HEK293 (cell line): ENCODE data around the gene FXYD1.
A peak's percentile ranks its signal among the peaks of the same experiment; 100 is the strongest.

Source experiments
- GLIS2 ChIP-seq: fragments of 450-650 bp; formaldehyde crosslinking; IDR thresholded peaks from 2 replicates; pipeline ENCODE4 v1.5.1; 2016; ENCODE audit warnings: missing biosample characterization, missing genetic modification characterization
- KLF16 ChIP-seq: fragments of 450-650 bp; formaldehyde crosslinking; IDR thresholded peaks from 2 replicates; pipeline ENCODE4 v1.5.1; 2017; ENCODE audit warnings: missing biosample characterization, missing genetic modification characterization
- SP2 ChIP-seq: fragments of 450-650 bp; formaldehyde crosslinking; IDR thresholded peaks from 2 replicates; pipeline ENCODE4 v1.5.1; 2016; ENCODE audit warnings: missing biosample characterization, missing genetic modification characterization
- SP3 ChIP-seq: fragments of 450-650 bp; formaldehyde crosslinking; IDR thresholded peaks from 2 replicates; pipeline ENCODE4 v1.5.1; 2016; ENCODE audit warnings: missing biosample characterization, missing genetic modification characterization
- YY2 ChIP-seq: fragments of 450-650 bp; formaldehyde crosslinking; IDR thresholded peaks from 2 replicates; pipeline ENCODE4 v1.5.1; 2016; ENCODE audit warnings: missing biosample characterization, missing genetic modification characterization
- ZNF155 ChIP-seq: fragments of 450-650 bp; formaldehyde crosslinking; IDR thresholded peaks from 2 replicates; pipeline ENCODE4 v1.5.1; 2016; ENCODE audit warnings: missing biosample characterization, missing genetic modification characterization
- ZNF76 ChIP-seq: fragments of 450-650 bp; formaldehyde crosslinking; IDR thresholded peaks from 2 replicates; pipeline ENCODE4; 2016; ENCODE audit warnings: low read depth, missing biosample characterization, missing genetic modification characterization, borderline replicate concordance
- ZNF843 ChIP-seq: fragments of 450-650 bp; formaldehyde crosslinking; IDR thresholded peaks from 2 replicates; pipeline ENCODE4 v1.5.1; 2016; ENCODE audit warnings: missing biosample characterization, missing genetic modification characterization
- ZXDB ChIP-seq: fragments of 450-650 bp; formaldehyde crosslinking; IDR thresholded peaks from 2 replicates; pipeline ENCODE4 v1.5.1; 2016; ENCODE audit warnings: missing biosample characterization, missing genetic modification characterization
- TF ChIP-seq, protein P1 (sequence below): fragments of 450-650 bp; formaldehyde crosslinking; IDR thresholded peaks from 2 replicates; pipeline ENCODE4 v1.5.0; 2017; ENCODE audit warnings: missing biosample characterization, missing genetic modification characterization, borderline replicate concordance
- TF ChIP-seq, protein P2 (sequence below): fragments of 450-650 bp; formaldehyde crosslinking; optimal IDR thresholded peaks from 2 replicates; pipeline ENCODE3; 2016; ENCODE audit warnings: missing biosample characterization, mild to moderate bottlenecking, missing genetic modification characterization
- TF ChIP-seq, protein P3 (sequence below): fragments of 450-650 bp; formaldehyde crosslinking; IDR thresholded peaks from 2 replicates; pipeline ENCODE4 v1.5.1; 2016; ENCODE audit warnings: missing biosample characterization, missing genetic modification characterization
- TF ChIP-seq, protein P4 (sequence below): fragments of 450-650 bp; formaldehyde crosslinking; IDR thresholded peaks from 2 replicates; pipeline ENCODE4 v1.5.1; 2017; ENCODE audit warnings: missing biosample characterization, missing genetic modification characterization
- TF ChIP-seq, protein P5 (sequence below): fragments of 450-650 bp; formaldehyde crosslinking; IDR thresholded peaks from 2 replicates; pipeline ENCODE4 v1.5.1; 2016; ENCODE audit warnings: missing biosample characterization, missing genetic modification characterization
- TF ChIP-seq, protein P6 (sequence below): fragments of 450-650 bp; formaldehyde crosslinking; conservative IDR thresholded peaks from 2 replicates; pipeline ENCODE4 v1.5.1; 2016; ENCODE audit warnings: low read depth, missing biosample characterization, missing genetic modification characterization
- TF ChIP-seq, protein P7 (sequence below): fragments of 450-650 bp; formaldehyde crosslinking; IDR thresholded peaks from 2 replicates; pipeline ENCODE4 v1.5.1; 2016; ENCODE audit warnings: missing biosample characterization, missing genetic modification characterization
- TF ChIP-seq, protein P8 (sequence below): fragments of 450-650 bp; formaldehyde crosslinking; IDR thresholded peaks from 2 replicates; pipeline ENCODE4 v1.5.1; 2016; ENCODE audit warnings: missing biosample characterization, missing genetic modification characterization
- TF ChIP-seq, protein P9 (sequence below): fragments of 450-650 bp; formaldehyde crosslinking; IDR thresholded peaks from 2 replicates; pipeline ENCODE4 v1.5.1; 2016; ENCODE audit warnings: missing biosample characterization, missing genetic modification characterization

Gene FXYD1

DNA sequence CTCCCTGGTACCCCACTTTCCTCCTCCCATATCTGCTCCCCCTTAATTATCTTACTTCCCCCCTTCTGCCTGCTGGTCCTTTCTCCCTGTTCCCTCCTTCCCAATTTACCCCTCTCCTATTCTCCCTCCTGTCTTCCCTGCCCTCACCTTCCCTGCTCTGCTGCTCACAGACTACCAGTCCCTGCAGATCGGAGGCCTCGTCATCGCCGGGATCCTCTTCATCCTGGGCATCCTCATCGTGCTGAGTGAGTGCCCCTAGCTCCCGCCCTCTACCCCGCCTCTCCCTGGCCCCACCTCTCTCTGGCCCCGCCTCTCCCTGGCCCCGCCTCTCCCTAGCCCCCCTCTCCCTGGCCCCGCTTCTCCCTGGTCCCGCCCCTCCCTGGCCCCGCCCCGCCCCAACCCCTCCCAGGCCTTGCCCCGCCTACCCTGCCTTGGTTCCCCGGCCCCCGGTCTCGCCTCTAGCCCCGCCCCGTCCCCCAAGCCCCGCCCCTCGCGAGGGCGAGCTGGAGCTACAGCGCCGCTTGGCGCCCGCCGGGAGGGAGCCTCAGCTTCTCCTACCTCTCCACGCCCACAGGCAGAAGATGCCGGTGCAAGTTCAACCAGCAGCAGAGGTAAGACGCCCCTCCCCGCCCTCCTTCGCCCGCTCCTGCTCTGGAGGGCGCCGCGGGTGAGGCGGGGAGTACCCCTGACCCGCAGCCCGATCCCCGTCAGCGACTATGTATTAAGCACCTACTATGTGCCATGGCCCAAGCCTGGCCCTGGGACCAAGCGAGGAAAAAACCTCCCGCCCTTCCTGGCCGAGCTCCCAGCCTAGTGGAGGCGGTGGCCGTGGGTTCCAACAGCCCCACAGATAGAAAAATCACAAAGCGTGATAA, 2.6 kb downstream of the FXYD1 start (continued):
- TF ChIP-seq, protein P1, sequence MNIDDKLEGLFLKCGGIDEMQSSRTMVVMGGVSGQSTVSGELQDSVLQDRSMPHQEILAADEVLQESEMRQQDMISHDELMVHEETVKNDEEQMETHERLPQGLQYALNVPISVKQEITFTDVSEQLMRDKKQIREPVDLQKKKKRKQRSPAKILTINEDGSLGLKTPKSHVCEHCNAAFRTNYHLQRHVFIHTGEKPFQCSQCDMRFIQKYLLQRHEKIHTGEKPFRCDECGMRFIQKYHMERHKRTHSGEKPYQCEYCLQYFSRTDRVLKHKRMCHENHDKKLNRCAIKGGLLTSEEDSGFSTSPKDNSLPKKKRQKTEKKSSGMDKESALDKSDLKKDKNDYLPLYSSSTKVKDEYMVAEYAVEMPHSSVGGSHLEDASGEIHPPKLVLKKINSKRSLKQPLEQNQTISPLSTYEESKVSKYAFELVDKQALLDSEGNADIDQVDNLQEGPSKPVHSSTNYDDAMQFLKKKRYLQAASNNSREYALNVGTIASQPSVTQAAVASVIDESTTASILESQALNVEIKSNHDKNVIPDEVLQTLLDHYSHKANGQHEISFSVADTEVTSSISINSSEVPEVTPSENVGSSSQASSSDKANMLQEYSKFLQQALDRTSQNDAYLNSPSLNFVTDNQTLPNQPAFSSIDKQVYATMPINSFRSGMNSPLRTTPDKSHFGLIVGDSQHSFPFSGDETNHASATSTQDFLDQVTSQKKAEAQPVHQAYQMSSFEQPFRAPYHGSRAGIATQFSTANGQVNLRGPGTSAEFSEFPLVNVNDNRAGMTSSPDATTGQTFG (tag by site-specific recombination) = peak; percentile 73; the same call in 1 of the 2 replicates
- TF ChIP-seq SP2 (tag by site-specific recombination) (peak; percentile 83), KLF16 (tag by site-specific recombination) (peak; percentile 54), ZNF843 (0 out of 2 replicates have a peak, but pooled peaks have one; percentile 37), YY2 (tag by site-specific recombination) (peak; percentile 75; the same call in 1 of the 2 replicates), ZNF76 (tag by site-specific recombination) (0 out of 2 replicates have a peak, but pooled peaks have one; percentile 31), ZXDB (peak; percentile 87), SP3 (tag by site-specific recombination) (peak; percentile 89), ZNF155 (tag by site-specific recombination) (0 out of 2 replicates have a peak, but pooled peaks have one; percentile 81), GLIS2 (tag by site-specific recombination) (peak; percentile 78)
- TF ChIP-seq, protein P2, sequence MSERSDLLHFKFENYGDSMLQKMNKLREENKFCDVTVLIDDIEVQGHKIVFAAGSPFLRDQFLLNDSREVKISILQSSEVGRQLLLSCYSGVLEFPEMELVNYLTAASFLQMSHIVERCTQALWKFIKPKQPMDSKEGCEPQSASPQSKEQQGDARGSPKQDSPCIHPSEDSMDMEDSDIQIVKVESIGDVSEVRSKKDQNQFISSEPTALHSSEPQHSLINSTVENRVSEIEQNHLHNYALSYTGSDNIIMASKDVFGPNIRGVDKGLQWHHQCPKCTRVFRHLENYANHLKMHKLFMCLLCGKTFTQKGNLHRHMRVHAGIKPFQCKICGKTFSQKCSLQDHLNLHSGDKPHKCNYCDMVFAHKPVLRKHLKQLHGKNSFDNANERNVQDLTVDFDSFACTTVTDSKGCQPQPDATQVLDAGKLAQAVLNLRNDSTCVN (tag by site-specific recombination) = peak; percentile 57
- TF ChIP-seq, protein P3, sequence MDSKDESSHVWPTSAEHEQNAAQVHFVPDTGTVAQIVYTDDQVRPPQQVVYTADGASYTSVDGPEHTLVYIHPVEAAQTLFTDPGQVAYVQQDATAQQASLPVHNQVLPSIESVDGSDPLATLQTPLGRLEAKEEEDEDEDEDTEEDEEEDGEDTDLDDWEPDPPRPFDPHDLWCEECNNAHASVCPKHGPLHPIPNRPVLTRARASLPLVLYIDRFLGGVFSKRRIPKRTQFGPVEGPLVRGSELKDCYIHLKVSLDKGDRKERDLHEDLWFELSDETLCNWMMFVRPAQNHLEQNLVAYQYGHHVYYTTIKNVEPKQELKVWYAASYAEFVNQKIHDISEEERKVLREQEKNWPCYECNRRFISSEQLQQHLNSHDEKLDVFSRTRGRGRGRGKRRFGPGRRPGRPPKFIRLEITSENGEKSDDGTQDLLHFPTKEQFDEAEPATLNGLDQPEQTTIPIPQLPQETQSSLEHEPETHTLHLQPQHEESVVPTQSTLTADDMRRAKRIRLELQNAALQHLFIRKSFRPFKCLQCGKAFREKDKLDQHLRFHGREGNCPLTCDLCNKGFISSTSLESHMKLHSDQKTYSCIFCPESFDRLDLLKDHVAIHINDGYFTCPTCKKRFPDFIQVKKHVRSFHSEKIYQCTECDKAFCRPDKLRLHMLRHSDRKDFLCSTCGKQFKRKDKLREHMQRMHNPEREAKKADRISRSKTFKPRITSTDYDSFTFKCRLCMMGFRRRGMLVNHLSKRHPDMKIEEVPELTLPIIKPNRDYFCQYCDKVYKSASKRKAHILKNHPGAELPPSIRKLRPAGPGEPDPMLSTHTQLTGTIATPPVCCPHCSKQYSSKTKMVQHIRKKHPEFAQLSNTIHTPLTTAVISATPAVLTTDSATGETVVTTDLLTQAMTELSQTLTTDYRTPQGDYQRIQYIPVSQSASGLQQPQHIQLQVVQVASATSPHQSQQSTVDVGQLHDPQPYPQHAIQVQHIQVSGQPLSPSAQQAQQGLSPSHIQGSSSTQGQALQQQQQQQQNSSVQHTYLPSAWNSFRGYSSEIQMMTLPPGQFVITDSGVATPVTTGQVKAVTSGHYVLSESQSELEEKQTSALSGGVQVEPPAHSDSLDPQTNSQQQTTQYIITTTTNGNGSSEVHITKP = peak; percentile 22; the same call in 1 of the 2 replicates
- TF ChIP-seq, protein P4, sequence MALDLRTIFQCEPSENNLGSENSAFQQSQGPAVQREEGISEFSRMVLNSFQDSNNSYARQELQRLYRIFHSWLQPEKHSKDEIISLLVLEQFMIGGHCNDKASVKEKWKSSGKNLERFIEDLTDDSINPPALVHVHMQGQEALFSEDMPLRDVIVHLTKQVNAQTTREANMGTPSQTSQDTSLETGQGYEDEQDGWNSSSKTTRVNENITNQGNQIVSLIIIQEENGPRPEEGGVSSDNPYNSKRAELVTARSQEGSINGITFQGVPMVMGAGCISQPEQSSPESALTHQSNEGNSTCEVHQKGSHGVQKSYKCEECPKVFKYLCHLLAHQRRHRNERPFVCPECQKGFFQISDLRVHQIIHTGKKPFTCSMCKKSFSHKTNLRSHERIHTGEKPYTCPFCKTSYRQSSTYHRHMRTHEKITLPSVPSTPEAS (tag by site-specific recombination) = no peak
- TF ChIP-seq, protein P5, sequence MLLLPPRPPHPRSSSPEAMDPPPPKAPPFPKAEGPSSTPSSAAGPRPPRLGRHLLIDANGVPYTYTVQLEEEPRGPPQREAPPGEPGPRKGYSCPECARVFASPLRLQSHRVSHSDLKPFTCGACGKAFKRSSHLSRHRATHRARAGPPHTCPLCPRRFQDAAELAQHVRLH (tag by site-specific recombination) = peak; percentile 62; the same call in 1 of the 2 replicates
- TF ChIP-seq, protein P6, sequence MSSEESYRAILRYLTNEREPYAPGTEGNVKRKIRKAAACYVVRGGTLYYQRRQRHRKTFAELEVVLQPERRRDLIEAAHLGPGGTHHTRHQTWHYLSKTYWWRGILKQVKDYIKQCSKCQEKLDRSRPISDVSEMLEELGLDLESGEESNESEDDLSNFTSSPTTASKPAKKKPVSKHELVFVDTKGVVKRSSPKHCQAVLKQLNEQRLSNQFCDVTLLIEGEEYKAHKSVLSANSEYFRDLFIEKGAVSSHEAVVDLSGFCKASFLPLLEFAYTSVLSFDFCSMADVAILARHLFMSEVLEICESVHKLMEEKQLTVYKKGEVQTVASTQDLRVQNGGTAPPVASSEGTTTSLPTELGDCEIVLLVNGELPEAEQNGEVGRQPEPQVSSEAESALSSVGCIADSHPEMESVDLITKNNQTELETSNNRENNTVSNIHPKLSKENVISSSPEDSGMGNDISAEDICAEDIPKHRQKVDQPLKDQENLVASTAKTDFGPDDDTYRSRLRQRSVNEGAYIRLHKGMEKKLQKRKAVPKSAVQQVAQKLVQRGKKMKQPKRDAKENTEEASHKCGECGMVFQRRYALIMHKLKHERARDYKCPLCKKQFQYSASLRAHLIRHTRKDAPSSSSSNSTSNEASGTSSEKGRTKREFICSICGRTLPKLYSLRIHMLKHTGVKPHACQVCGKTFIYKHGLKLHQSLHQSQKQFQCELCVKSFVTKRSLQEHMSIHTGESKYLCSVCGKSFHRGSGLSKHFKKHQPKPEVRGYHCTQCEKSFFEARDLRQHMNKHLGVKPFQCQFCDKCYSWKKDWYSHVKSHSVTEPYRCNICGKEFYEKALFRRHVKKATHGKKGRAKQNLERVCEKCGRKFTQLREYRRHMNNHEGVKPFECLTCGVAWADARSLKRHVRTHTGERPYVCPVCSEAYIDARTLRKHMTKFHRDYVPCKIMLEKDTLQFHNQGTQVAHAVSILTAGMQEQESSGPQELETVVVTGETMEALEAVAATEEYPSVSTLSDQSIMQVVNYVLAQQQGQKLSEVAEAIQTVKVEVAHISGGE (tag by site-specific recombination) = no peak
- TF ChIP-seq, protein P7, sequence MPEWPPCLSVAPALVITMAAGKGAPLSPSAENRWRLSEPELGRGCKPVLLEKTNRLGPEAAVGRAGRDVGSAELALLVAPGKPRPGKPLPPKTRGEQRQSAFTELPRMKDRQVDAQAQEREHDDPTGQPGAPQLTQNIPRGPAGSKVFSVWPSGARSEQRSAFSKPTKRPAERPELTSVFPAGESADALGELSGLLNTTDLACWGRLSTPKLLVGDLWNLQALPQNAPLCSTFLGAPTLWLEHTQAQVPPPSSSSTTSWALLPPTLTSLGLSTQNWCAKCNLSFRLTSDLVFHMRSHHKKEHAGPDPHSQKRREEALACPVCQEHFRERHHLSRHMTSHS (tag by site-specific recombination) = peak; percentile 65; the same call in 1 of the 2 replicates
- TF ChIP-seq, protein P8, sequence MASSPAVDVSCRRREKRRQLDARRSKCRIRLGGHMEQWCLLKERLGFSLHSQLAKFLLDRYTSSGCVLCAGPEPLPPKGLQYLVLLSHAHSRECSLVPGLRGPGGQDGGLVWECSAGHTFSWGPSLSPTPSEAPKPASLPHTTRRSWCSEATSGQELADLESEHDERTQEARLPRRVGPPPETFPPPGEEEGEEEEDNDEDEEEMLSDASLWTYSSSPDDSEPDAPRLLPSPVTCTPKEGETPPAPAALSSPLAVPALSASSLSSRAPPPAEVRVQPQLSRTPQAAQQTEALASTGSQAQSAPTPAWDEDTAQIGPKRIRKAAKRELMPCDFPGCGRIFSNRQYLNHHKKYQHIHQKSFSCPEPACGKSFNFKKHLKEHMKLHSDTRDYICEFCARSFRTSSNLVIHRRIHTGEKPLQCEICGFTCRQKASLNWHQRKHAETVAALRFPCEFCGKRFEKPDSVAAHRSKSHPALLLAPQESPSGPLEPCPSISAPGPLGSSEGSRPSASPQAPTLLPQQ = peak; percentile 50; the same call in 1 of the 2 replicates
- TF ChIP-seq, protein P9, sequence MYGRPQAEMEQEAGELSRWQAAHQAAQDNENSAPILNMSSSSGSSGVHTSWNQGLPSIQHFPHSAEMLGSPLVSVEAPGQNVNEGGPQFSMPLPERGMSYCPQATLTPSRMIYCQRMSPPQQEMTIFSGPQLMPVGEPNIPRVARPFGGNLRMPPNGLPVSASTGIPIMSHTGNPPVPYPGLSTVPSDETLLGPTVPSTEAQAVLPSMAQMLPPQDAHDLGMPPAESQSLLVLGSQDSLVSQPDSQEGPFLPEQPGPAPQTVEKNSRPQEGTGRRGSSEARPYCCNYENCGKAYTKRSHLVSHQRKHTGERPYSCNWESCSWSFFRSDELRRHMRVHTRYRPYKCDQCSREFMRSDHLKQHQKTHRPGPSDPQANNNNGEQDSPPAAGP = peak; percentile 72
